A549 (cell line): ENCODE measurements around the gene PHACTR4. TPM values are rescaled to one million over a fixed set of nuclear protein-coding genes. Genes with fewer than 3 reads are reported as not detected.
A peak's percentile ranks its signal among the peaks of the same experiment; 100 is the strongest.
"Not testable (repeated sequence)": the region's sequence is repeated elsewhere in the genome, so short reads cannot be mapped to it uniquely, and the experiment has no call there.

Source experiments
- ATAC-seq, 2 experiments: fragments of 200-7000 bp in 1 of 2; fragments of >200 bp in 1 of 2; cut with Nextera tagmentation in 1 of 2; cut with Tn5 transposase in 1 of 2; 3 replicates each; pipeline versions ENCODE4 v1.8.0 to v1.9.1; 2018 to 2020; ENCODE audit warnings: mild to moderate bottlenecking in 1 of 2, moderate library complexity in 1 of 2
- CTCF ChIA-PET: fragments of 300-600 bp; sonication (Branson Sonifier 250); formaldehyde crosslinking; extraction: SDS; loops from one replicate; lab custom pipeline; 2021; ENCODE audit warnings: antibody characterized with exemption, inconsistent platforms; lab: Yijun Ruan, JAX
- POLR2A ChIA-PET: fragments of 350-600 bp; formaldehyde crosslinking; extraction: SDS; loops from one replicate; lab custom pipeline; 2021; ENCODE audit warnings: antibody characterized with exemption, inconsistent platforms; lab: Yijun Ruan, JAX
- DNase-seq, 2 experiments: peaks; one replicate each; pipeline versions ENCODE4 v3.0.0 to v3.0.0-alpha.2; 2011 to 2016; ENCODE audit warnings: low read depth in 1 of 2, low spot score in 1 of 2
- FAIRE-seq: peaks from 2 replicates; lab custom pipeline; 2011; peaks lifted over from hg19 to GRCh38; lab: Jason Lieb, UNC
- H3K27ac ChIP-seq, 2 experiments: fragments of >200 bp; sonication (Bioruptor Twin); formaldehyde crosslinking; 3 replicates each; pipeline ENCODE4 v1.5.1; 2016 to 2017
- H3K4me1 ChIP-seq: fragments of >200 bp; sonication (Bioruptor Twin); formaldehyde crosslinking; 3 replicates; pipeline ENCODE4 v1.6.1; 2016
- H3K4me2 ChIP-seq: fragments of >200 bp; sonication (Bioruptor Twin); formaldehyde crosslinking; 3 replicates; pipeline ENCODE4 v1.6.1; 2016
- H3K4me3 ChIP-seq: fragments of >200 bp; sonication (Bioruptor Twin); formaldehyde crosslinking; 3 replicates; pipeline ENCODE4 v1.5.1; 2016
- H3K9me3 ChIP-seq: fragments of >200 bp; sonication (Bioruptor Twin); formaldehyde crosslinking; 3 replicates; pipeline ENCODE4 v1.6.1; 2016
- BCL3 ChIP-seq: fragments of >200 bp; sonication (Bioruptor Twin); formaldehyde crosslinking; IDR thresholded peaks from 3 replicates; pipeline ENCODE4 v1.6.1; 2016
- BHLHE40 ChIP-seq: IDR thresholded peaks from 2 replicates; pipeline ENCODE4 v1.6.1; 2012; ENCODE audit warnings: low read depth, low read length, inconsistent platforms
- CBX8 ChIP-seq: fragments of 200-600 bp; sonication (generic); IDR thresholded peaks from 2 replicates; pipeline ENCODE4 v1.6.1; 2016
- ELK1 ChIP-seq: fragments of 150-350 bp; IDR thresholded peaks from 2 replicates; pipeline ENCODE4 v1.6.1; 2014; ENCODE audit warnings: low read depth, mild to moderate bottlenecking, low read length
- EP300 ChIP-seq, 2 experiments: fragments of >200 bp; sonication (Bioruptor Twin); formaldehyde crosslinking; IDR thresholded peaks; 2 replicates in 1 of 2; 3 replicates in 1 of 2; pipeline ENCODE4 v1.6.1; 2016 to 2017
- FOSB ChIP-seq: fragments of 250-450 bp; sonication (Bioruptor Pico); IDR thresholded peaks from 2 replicates; pipeline ENCODE4 v1.5.0; 2020; ENCODE audit warnings: mild to moderate bottlenecking, moderate library complexity
- FOSL2 ChIP-seq, 2 experiments: fragments of 450-650 bp in 1 of 2; fragments of >200 bp in 1 of 2; sonication (Bioruptor Twin) in 1 of 2; formaldehyde crosslinking; IDR thresholded peaks; 2 replicates each; pipeline versions ENCODE4 v1.5.0 to v1.6.1; 2016 to 2020; ENCODE audit warnings: mild to moderate bottlenecking in 1 of 2, moderate library complexity in 1 of 2
- FOXS1 ChIP-seq: fragments of 250-450 bp; sonication (Bioruptor Pico); IDR thresholded peaks from 2 replicates; pipeline ENCODE4 v1.5.0; 2020; ENCODE audit warnings: mild to moderate bottlenecking, moderate library complexity
- GATA3 ChIP-seq: IDR thresholded peaks from 2 replicates; pipeline ENCODE4 v1.6.1; 2012; ENCODE audit warnings: borderline replicate concordance
- HMGXB4 ChIP-seq: fragments of 250-450 bp; sonication (Bioruptor Pico); IDR thresholded peaks from 2 replicates; pipeline ENCODE4 v1.5.0; 2021; ENCODE audit warnings: mild to moderate bottlenecking, moderate library complexity, borderline replicate concordance
- JUN ChIP-seq, 2 experiments: fragments of >200 bp; sonication (Bioruptor Twin); formaldehyde crosslinking; IDR thresholded peaks; 2 replicates in 1 of 2; 3 replicates in 1 of 2; pipeline ENCODE4 v1.6.1; 2016 to 2017
- JUNB ChIP-seq: fragments of >200 bp; sonication (Bioruptor Twin); formaldehyde crosslinking; IDR thresholded peaks from 2 replicates; pipeline ENCODE4 v1.6.1; 2016
- MAFK ChIP-seq: fragments of 450-650 bp; IDR thresholded peaks from 2 replicates; pipeline ENCODE4 v1.6.1; 2014; ENCODE audit not compliant: partially characterized antibody
- MAZ ChIP-seq: fragments of 150-350 bp; IDR thresholded peaks from 2 replicates; pipeline ENCODE4 v1.6.1; 2014; ENCODE audit warnings: antibody characterized with exemption, low read depth, low read length, borderline replicate concordance
- NPAS2 ChIP-seq: fragments of 250-450 bp; sonication (Bioruptor Pico); IDR thresholded peaks from 2 replicates; pipeline ENCODE4 v1.8.0; 2022; ENCODE audit warnings: mild to moderate bottlenecking, moderate library complexity, borderline replicate concordance
- PBX3 ChIP-seq: IDR thresholded peaks from 2 replicates; pipeline ENCODE4 v1.6.1; 2012
- PHF8 ChIP-seq: fragments of 200-600 bp; sonication (generic); IDR thresholded peaks from 2 replicates; pipeline ENCODE4 v1.6.1; 2016; ENCODE audit warnings: low read depth, mild to moderate bottlenecking, antibody characterized with exemption, moderate library complexity, borderline replicate concordance
- SREBF2 ChIP-seq: fragments of 450-650 bp; IDR thresholded peaks from 2 replicates; pipeline ENCODE4 v1.6.1; 2014; ENCODE audit warnings: mild to moderate bottlenecking, moderate library complexity
- USF2 ChIP-seq: fragments of 450-650 bp; IDR thresholded peaks from 2 replicates; pipeline ENCODE4 v1.6.1; 2014; ENCODE audit warnings: antibody characterized with exemption
- ZC3H11A ChIP-seq: fragments of 450-650 bp; IDR thresholded peaks from 2 replicates; pipeline ENCODE4 v1.6.1; 2014; ENCODE audit warnings: antibody characterized with exemption, mild to moderate bottlenecking
- ZFP36 ChIP-seq: fragments of 450-650 bp; IDR thresholded peaks from 2 replicates; pipeline ENCODE4 v1.6.1; 2014; ENCODE audit warnings: borderline replicate concordance; ENCODE audit not compliant: partially characterized antibody
- WGBS: methylation state at CpG from one replicate; pipeline ENCODE4 v1.1.6; 2017; ENCODE audit errors: missing lambda C conversion rate; 5-methylcytosine and 5-hydroxymethylcytosine counted together
- polyA plus RNA-seq, 4 experiments: library from polyadenylated mRNA; depleted of rRNA in 3 of 4; stranded (reverse); fragments of >200 nt; fragmentation: RNase III in 1 of 4; extraction: RNeasy Plus Mini Kit Qiagen cat#74134 plus additional on column Dnase treatment in 1 of 4; gene quantifications; 2 replicates in 3 of 4; 3 replicates in 1 of 4; pipeline ENCODE4 v1.2.3, GENCODE V29; 2011 to 2017

Gene PHACTR4
- polyA plus RNA-seq, 2 of the 4 experiments (the other 2 are of a cell fraction): 17.4 to 25.0 TPM

- POLR2A ChIA-PET: no interaction called here
- CTCF ChIA-PET: interaction anchor here (0.6 to 2.6 kb wide), 3 partner anchors 11 to 207 kb away, joined by 3 to 11 read pairs (median 3); no protein-coding TSS in a partner anchor
- FAIRE-seq: no peak
Measured at GRCh38 chr1:28364888-28365287, 4.7 kb upstream of the PHACTR4 start.

GRCh38 chr1:28365864-28366263 lies 3.7 kb upstream of the PHACTR4 start:
- TF ChIP-seq MAZ (no peak), MAFK (no peak), EP300 (IDR thresholded peaks at IDR 0.05) (no peak), JUN (IDR thresholded peaks at IDR 0.05) (no peak), HMGXB4 (CRISPR knock-in tag) (no peak), BCL3 (no peak), ZFP36 (no peak), SREBF2 (no peak), GATA3 (no peak), JUNB (no peak), PBX3 (no peak), FOSB (CRISPR knock-in tag) (no peak), ZC3H11A (no peak), FOXS1 (CRISPR knock-in tag) (no peak), FOSL2 (IDR thresholded peaks at IDR 0.05) (no peak), FOSL2 (CRISPR knock-in tag; IDR thresholded peaks at IDR 0.05) (no peak), PHF8 (no peak), NPAS2 (CRISPR knock-in tag) (no peak)
- ChIA-PET POLR2A (no interaction called here), CTCF (interaction anchor here (0.7 to 2.6 kb wide), 4 partner anchors 9 to 125 kb away, joined by 3 to 11 read pairs (median 3); no protein-coding TSS in a partner anchor)
- H3K4me2 ChIP-seq: no peak overlapping the region
- ATAC-seq (no peak), FAIRE-seq (no peak), DNase-seq (no peak)
- H3K27ac ChIP-seq: no peak overlapping the region
- no peak overlapping the region for H3K4me3 ChIP-seq
- WGBS: 87% methylated on average over 7 of the region's 7 CpGs
- no peaks in the 10 kb centered on the region for H3K9me3 ChIP-seq
- H3K4me1 ChIP-seq: peaks cover 7% of the 10 kb centered on the region; the same call in 2 of the 3 replicates

More at GRCh38 chr1:28364888-28365287, 4.7 kb upstream of the PHACTR4 start:
- ATAC-seq: no peak
- Histone ChIP-seq H3K27ac (no peak overlapping the region), H3K4me2 (no peak overlapping the region)
- DNase-seq: no peak
- TF ChIP-seq USF2 (no peak), BHLHE40 (no peak), ELK1 (no peak), GATA3 (no peak), CBX8 (no peak)
- TF ChIP-seq, all 56 proteins: peak for 0
- Histone ChIP-seq H3K9me3 (no peaks in the 10 kb centered on the region), H3K4me1 (peaks cover 4% of the 10 kb centered on the region; the same call in 1 of the 3 replicates), H3K4me3 (no peak overlapping the region)
- 95% methylated on average over 4 of the region's 4 CpGs for WGBS

- not testable (repeated sequence) for DNase-seq, H3K4me3 ChIP-seq, ATAC-seq, FAIRE-seq, H3K9me3 ChIP-seq, H3K4me2 ChIP-seq
- Histone ChIP-seq H3K27ac (peak overlapping the region; percentile 96), H3K4me1 (peaks cover 29% of the 10 kb centered on the region)
- CTCF ChIA-PET: interaction anchor here (0.7 to 5.8 kb wide), 9 partner anchors 9 to 235 kb away, joined by 3 to 41 read pairs (median 4); no protein-coding TSS in a partner anchor
- 87% methylated on average over 15 of the region's 15 CpGs for WGBS
- POLR2A ChIA-PET: interaction anchor here (1.2 to 1.9 kb wide), 4 partner anchors 9 to 213 kb away, joined by 5 to 15 read pairs (median 10); partner anchors contain the start of gene MED18
Measured at GRCh38 chr1:28368608-28369007, 932 bp upstream of the PHACTR4 start.
